Measurements from ENCODE around the gene CSNK1G3.

DNA sequence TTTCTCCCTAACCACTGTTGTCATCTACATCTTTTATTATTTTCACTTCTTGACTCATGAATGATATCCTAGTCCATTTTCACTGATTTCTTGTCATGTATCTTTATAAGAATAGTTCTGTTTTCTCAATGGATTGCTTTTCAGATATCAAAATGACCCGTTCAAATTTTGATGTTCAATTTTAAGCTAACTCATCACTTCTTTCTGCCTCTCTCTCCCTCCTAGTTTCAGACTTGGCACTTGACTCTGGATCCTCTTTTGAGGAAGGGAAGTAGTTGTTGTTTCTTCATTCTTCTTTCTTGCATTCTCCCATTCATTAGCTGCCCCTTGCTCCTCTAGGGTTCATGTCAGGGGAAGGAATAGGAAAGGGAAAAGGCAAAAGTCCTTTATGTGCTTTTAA is 23.7 kb downstream of the CSNK1G3 start:
- TF ChIP-seq, protein P1, sequence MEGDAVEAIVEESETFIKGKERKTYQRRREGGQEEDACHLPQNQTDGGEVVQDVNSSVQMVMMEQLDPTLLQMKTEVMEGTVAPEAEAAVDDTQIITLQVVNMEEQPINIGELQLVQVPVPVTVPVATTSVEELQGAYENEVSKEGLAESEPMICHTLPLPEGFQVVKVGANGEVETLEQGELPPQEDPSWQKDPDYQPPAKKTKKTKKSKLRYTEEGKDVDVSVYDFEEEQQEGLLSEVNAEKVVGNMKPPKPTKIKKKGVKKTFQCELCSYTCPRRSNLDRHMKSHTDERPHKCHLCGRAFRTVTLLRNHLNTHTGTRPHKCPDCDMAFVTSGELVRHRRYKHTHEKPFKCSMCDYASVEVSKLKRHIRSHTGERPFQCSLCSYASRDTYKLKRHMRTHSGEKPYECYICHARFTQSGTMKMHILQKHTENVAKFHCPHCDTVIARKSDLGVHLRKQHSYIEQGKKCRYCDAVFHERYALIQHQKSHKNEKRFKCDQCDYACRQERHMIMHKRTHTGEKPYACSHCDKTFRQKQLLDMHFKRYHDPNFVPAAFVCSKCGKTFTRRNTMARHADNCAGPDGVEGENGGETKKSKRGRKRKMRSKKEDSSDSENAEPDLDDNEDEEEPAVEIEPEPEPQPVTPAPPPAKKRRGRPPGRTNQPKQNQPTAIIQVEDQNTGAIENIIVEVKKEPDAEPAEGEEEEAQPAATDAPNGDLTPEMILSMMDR (IDR thresholded peaks at IDR 0.05): no peak
- TF ChIP-seq POLR2A (IDR thresholded peaks at IDR 0.05): no peak
